Stimulated activated CD4-positive, alpha-beta T cell treated with anti-CD3 and anti-CD28 coated beads, Interleukin-15, amount 100 ng/mL, for 24 hours (primary cell): ENCODE results near the gene ABCC4.

Source experiments
- DNase-seq: peaks from one replicate; pipeline ENCODE4 v3.0.0-alpha.2; 2020

The ABCC4 gene

GRCh38 chr13:94972262-94972661 is 329.0 kb downstream of the ABCC4 start:
- no peak for DNase-seq
